Smooth muscle cell (in vitro differentiated cells): ENCODE measurements around the gene TOB1. TPM values are rescaled to one million over a fixed set of nuclear protein-coding genes. Genes with fewer than 3 reads are reported as not detected.

ENCODE experiments used
- DNase-seq: peaks from one replicate; lab custom pipeline; 2025; ENCODE audit not compliant: unreplicated experiment; lab: John Stamatoyannopoulos, UW
- H2AFZ ChIP-seq: fragments of 200-600 bp; sonication (generic); 2 replicates; pipeline ENCODE4 v1.6.0; 2016; ENCODE audit warnings: antibody characterized with exemption, low read depth, mild to moderate bottlenecking
- H3F3A ChIP-seq: fragments of 200-600 bp; sonication (generic); 2 replicates; pipeline ENCODE4 v1.6.0; 2017; ENCODE audit warnings: antibody characterized with exemption, low read depth
- H3K27ac ChIP-seq: fragments of 200-600 bp; sonication (generic); 2 replicates; pipeline ENCODE4 v1.5.1; 2016; ENCODE audit warnings: low read depth, mild to moderate bottlenecking
- H3K27me3 ChIP-seq: fragments of 200-600 bp; sonication (generic); 2 replicates; pipeline ENCODE4 v1.6.1; 2016; ENCODE audit warnings: low read depth, mild to moderate bottlenecking
- H3K36me3 ChIP-seq: fragments of 200-600 bp; sonication (generic); 2 replicates; pipeline ENCODE4 v1.5.1; 2016; ENCODE audit warnings: low read depth
- H3K4me1 ChIP-seq: fragments of 200-600 bp; sonication (generic); 2 replicates; pipeline ENCODE4 v1.5.1; 2016; ENCODE audit warnings: low read depth
- H3K4me2 ChIP-seq: fragments of 200-600 bp; sonication (generic); 2 replicates; pipeline ENCODE4 v1.6.0; 2016; ENCODE audit warnings: mild to moderate bottlenecking
- H3K4me3 ChIP-seq: fragments of 200-600 bp; sonication (generic); 2 replicates; pipeline ENCODE4 v1.5.1; 2016; ENCODE audit warnings: mild to moderate bottlenecking
- H3K79me2 ChIP-seq: fragments of 200-600 bp; sonication (generic); 2 replicates; pipeline ENCODE4 v1.6.0; 2016; ENCODE audit warnings: low read depth, mild to moderate bottlenecking
- H3K9ac ChIP-seq: fragments of 200-600 bp; sonication (generic); 2 replicates; pipeline ENCODE4 v1.6.0; 2016; ENCODE audit warnings: low read depth
- H3K9me3 ChIP-seq: fragments of 200-600 bp; sonication (generic); replicated peaks from 2 replicates; pipeline ENCODE4 v1.5.1; 2016; ENCODE audit warnings: low read depth
- H4K20me1 ChIP-seq: fragments of 200-600 bp; sonication (generic); 2 replicates; pipeline ENCODE4 v1.6.0; 2016; ENCODE audit warnings: low read depth
- CTCF ChIP-seq: fragments of 200-600 bp; sonication (generic); IDR thresholded peaks from 2 replicates; pipeline ENCODE4 v1.5.1; 2017; ENCODE audit warnings: borderline replicate concordance, mild to moderate bottlenecking, antibody characterized with exemption; ENCODE audit not compliant: insufficient read depth, poor library complexity, severe bottlenecking
- WGBS: methylation state at CpG from one replicate; pipeline ENCODE4 v1.1.7; 2016; ENCODE audit warnings: low lambda C conversion rate; 5-methylcytosine and 5-hydroxymethylcytosine counted together
- polyA plus RNA-seq: library from polyadenylated mRNA; unstranded; fragments of >200 nt; fragmentation: Nextera tagmentation; extraction: Ambion mirVana; gene quantifications from 2 replicates; pipeline ENCODE4 v1.2.1, GENCODE V29; 2016
- total RNA-seq: library from RNA; depleted of rRNA; stranded (reverse); fragments of >200 nt; gene quantifications from 2 replicates; pipeline ENCODE4 v1.2.3, GENCODE V29; 2014

The TOB1 gene
- total and polyA plus RNA-seq, 2 experiments from 2014 or later = 29.3 to 39.8 TPM

GRCh38 chr17:50829332-50829731 lies 36.8 kb downstream of the TOB1 start:
- Histone ChIP-seq H3K4me1 (peaks cover 10% of the 10 kb centered on the region), H3F3A (no peaks in the 10 kb centered on the region), H4K20me1 (no peaks in the 10 kb centered on the region), H3K27ac (no peak overlapping the region), H3K9ac (no peak overlapping the region), H3K27me3 (no peaks in the 10 kb centered on the region), H3K36me3 (no peaks in the 10 kb centered on the region), H3K9me3 (no peaks in the 10 kb centered on the region), H2AFZ (no peak overlapping the region), H3K79me2 (no peaks in the 10 kb centered on the region), H3K4me2 (no peak overlapping the region), H3K4me3 (no peak overlapping the region)
- TF ChIP-seq CTCF = no peak
- no peak for DNase-seq
- 74% methylated on average over 6 of the region's 6 CpGs for WGBS

- WGBS = 82% methylated on average over 6 of the region's 6 CpGs
- no peak overlapping the region for H3K27ac ChIP-seq
Observed at GRCh38 chr17:50828508-50829170, 37.5 kb downstream of the TOB1 start.

GRCh38 chr17:50825188-50825587 lies 41.0 kb downstream of the TOB1 start:
- no peak for DNase-seq
- Histone ChIP-seq H3K27me3 (no peaks in the 10 kb centered on the region), H3K4me2 (no peak overlapping the region), H2AFZ (no peak overlapping the region), H3K9me3 (no peaks in the 10 kb centered on the region), H3K9ac (no peak overlapping the region), H3K79me2 (no peaks in the 10 kb centered on the region), H3F3A (no peaks in the 10 kb centered on the region), H4K20me1 (no peaks in the 10 kb centered on the region), H3K36me3 (no peaks in the 10 kb centered on the region), H3K27ac (no peak overlapping the region), H3K4me3 (no peak overlapping the region), H3K4me1 (no peaks in the 10 kb centered on the region)
- TF ChIP-seq CTCF = no peak

More at GRCh38 chr17:50828508-50829170, 37.5 kb downstream of the TOB1 start:
- Histone ChIP-seq H3K4me3 (no peak overlapping the region), H3K4me1 (peaks cover 10% of the 10 kb centered on the region), H4K20me1 (no peaks in the 10 kb centered on the region), H3K9me3 (no peaks in the 10 kb centered on the region), H3F3A (no peaks in the 10 kb centered on the region), H3K9ac (no peak overlapping the region), H3K27me3 (no peaks in the 10 kb centered on the region), H2AFZ (no peak overlapping the region), H3K4me2 (no peak overlapping the region), H3K79me2 (no peaks in the 10 kb centered on the region), H3K36me3 (no peaks in the 10 kb centered on the region)
- no peak for TF ChIP-seq CTCF
- DNase-seq = no peak

GRCh38 chr17:50824429-50824828 lies 41.7 kb downstream of the TOB1 start:
- no peaks in the 10 kb centered on the region for H3K9me3 ChIP-seq
- no peaks in the 10 kb centered on the region for H3K36me3 ChIP-seq
- no peak overlapping the region for H2AFZ ChIP-seq
- no peak overlapping the region for H3K4me3 ChIP-seq
- H3K27me3 ChIP-seq = no peaks in the 10 kb centered on the region
- WGBS = 94% methylated on average over 2 of the region's 2 CpGs
- no peaks in the 10 kb centered on the region for H3K79me2 ChIP-seq
- no peak overlapping the region for H3K27ac ChIP-seq
- H3K4me2 ChIP-seq = no peak overlapping the region
- no peaks in the 10 kb centered on the region for H3K4me1 ChIP-seq
- no peak for DNase-seq
- H3F3A ChIP-seq = no peaks in the 10 kb centered on the region
- TF ChIP-seq CTCF = no peak
- no peak overlapping the region for H3K9ac ChIP-seq
- H4K20me1 ChIP-seq = no peaks in the 10 kb centered on the region
